ENCODE results near the gene AZU1. TPM values are rescaled to one million over a fixed set of nuclear protein-coding genes. Genes with fewer than 3 reads are reported as not detected.

Gene AZU1
- total and polyA plus RNA-seq, 2 of the 8 experiments (the other 6 are each of a cell fraction or from before 2014, with no cell fraction given): 0.80 to 1.3 TPM

- DNase-seq (ENCODE audit: low read depth in 1 of 2, low spot score in 2 of 2) (no peak), FAIRE-seq (no peak)
- no peak overlapping the region for H3K4me2 ChIP-seq (ENCODE audit: insufficient read depth in 1 of 2, low read depth in 2 of 2, low read length in 2 of 2)
- no peak overlapping the region for H3K14ac ChIP-seq (ENCODE audit: insufficient read length)
- no peak overlapping the region for H3K23ac ChIP-seq (ENCODE audit: insufficient read length)
- H3K23me2 ChIP-seq (ENCODE audit: low read depth, low read length): no peaks in the 10 kb centered on the region
- H2BK120ac ChIP-seq (replicated peaks; ENCODE audit: low read depth, low read length): no peak overlapping the region
- WGBS, 2 experiments (ENCODE audit: extremely low coverage in 1 of 2, insufficient coverage in 1 of 2, insufficient read length in 1 of 2, insufficient replicate concordance in 2 of 2, low coverage in 1 of 2, low lambda C conversion rate in 2 of 2, missing lambda C conversion rate in 1 of 2): 96% methylated on average over 28 of the region's 28 CpGs; no CpG with 5 or more reads in 1 of the 2 experiments
- ChIA-PET POLR2A (ENCODE audit: partially characterized antibody) (interaction anchor here (0.6 to 11.5 kb wide), 4 partner anchors 12 to 73 kb away, joined by 3 to 82 read pairs (median 5); partner anchors contain the start of genes MED16 and RNU6-9), CTCF (ENCODE audit: partially characterized antibody) (interaction anchor here (0.7 to 3.1 kb wide), 17 partner anchors 9 to 205 kb away, joined by 3 to 16 read pairs (median 4); partner anchors contain the start of genes MED16 and RNU6-9)
- no peak overlapping the region for H3K18ac ChIP-seq (ENCODE audit: extremely low read depth, low read length)
- no peak overlapping the region for H2BK12ac ChIP-seq (ENCODE audit: low read depth, low read length)
- H4K20me1 ChIP-seq (replicated peaks in 1 of 2; ENCODE audit: control insufficient read depth in 1 of 2, insufficient read depth in 2 of 2, low read length in 2 of 2): peaks cover 0 to 5% of the 10 kb centered on the region in 2 experiments
- no peak overlapping the region for H4K5ac ChIP-seq (ENCODE audit: insufficient read length, low read depth, low read length)
- H3K56ac ChIP-seq (replicated peaks; ENCODE audit: insufficient read length, low read depth, low read length): no peak overlapping the region
- no peaks in the 10 kb centered on the region for H3K27me3 ChIP-seq (replicated peaks in 1 of 4; ENCODE audit: control insufficient read depth in 3 of 4, extremely low read depth in 1 of 4, insufficient read depth in 3 of 4, low read length in 3 of 4)
- H2BK5ac ChIP-seq (ENCODE audit: low read depth, low read length): no peak overlapping the region
- H3K9ac ChIP-seq (replicated peaks in 1 of 4; ENCODE audit: extremely low read depth in 1 of 4, low read depth in 3 of 4, low read length in 3 of 4): no peak overlapping the region
- H2AK5ac ChIP-seq (ENCODE audit: low read depth, low read length): no peak overlapping the region
- no peak overlapping the region for H3K27ac ChIP-seq (ENCODE audit: low read depth, low read length)
- H4K91ac ChIP-seq (replicated peaks; ENCODE audit: insufficient read length, low read length): no peak overlapping the region
- no peak overlapping the region for H2BK20ac ChIP-seq (ENCODE audit: low read length)
- H4K8ac ChIP-seq (ENCODE audit: extremely low read depth, insufficient read depth, low read length): no peak overlapping the region
- no peak overlapping the region for H3K4ac ChIP-seq (replicated peaks; ENCODE audit: insufficient read length, low read depth, low read length)
- peaks cover 0 to 10% (median 4%) of the 10 kb centered on the region in 4 experiments; a peak in 5 of 7 replicates for H3K4me1 ChIP-seq (replicated peaks in 1 of 4; ENCODE audit: control insufficient read depth in 3 of 4, insufficient read depth in 4 of 4, low read length in 3 of 4)
- H2AFZ ChIP-seq (ENCODE audit: low read length): no peak overlapping the region
- H3K79me2 ChIP-seq (ENCODE audit: control insufficient read depth in 1 of 2, insufficient read depth in 2 of 2, low read length in 2 of 2): no peaks in the 10 kb centered on the region
- H2BK15ac ChIP-seq (ENCODE audit: low read length): no peak overlapping the region
- H3K36me3 ChIP-seq (ENCODE audit: control insufficient read depth in 2 of 4, insufficient read depth in 4 of 4, low read length in 3 of 4): peaks cover 0 to 10% (median 0%) of the 10 kb centered on the region in 4 experiments; a peak in 3 of 8 replicates
- TF ChIP-seq RXRA (IDR thresholded peaks at IDR 0.05; ENCODE audit: insufficient read depth, low read depth, low read length) (no peak), CTCF (IDR thresholded peaks at IDR 0.05; ENCODE audit: control extremely low read depth in 1 of 3, insufficient read depth in 1 of 3, low read depth in 1 of 3, low read length in 3 of 3) (peak; percentile 27 to 51 (median 29)), RAD21 (IDR thresholded peaks at IDR 0.05 in 1 of 2, conservative IDR thresholded peaks at IDR 0.05 in 1 of 2; ENCODE audit: low read depth in 2 of 2, low read length in 2 of 2) (peak in 1 of 2 experiments; percentile 16; a peak in 1 of 4 replicates)
- H3K9me3 ChIP-seq (ENCODE audit: insufficient read depth in 2 of 2, low read depth in 1 of 2, low read length in 1 of 2): peaks cover 0 to 3% of the 10 kb centered on the region in 2 experiments; a peak in 1 of 4 replicates
- H3K79me1 ChIP-seq (ENCODE audit: low read depth, low read length): peaks cover 2% of the 10 kb centered on the region; the same call in 1 of the 2 replicates
- H3K4me3 ChIP-seq (ENCODE audit: extremely low read depth in 1 of 4, insufficient read depth in 2 of 4, low read depth in 3 of 4, low read length in 4 of 4): no peak overlapping the region
These were observed 47.7 kb downstream of the AZU1 start for GRCh38 chr19:875265-875879.
